NB4 (cell line): Measurements from ENCODE around the gene MYOM1.

Experiments used
- CTCF ChIP-seq: IDR thresholded peaks from one replicate; pipeline ENCODE4 v1.5.1; 2012; ENCODE audit warnings: low read depth, low read length
- POLR2A ChIP-seq: IDR thresholded peaks from 2 replicates; pipeline ENCODE4 v1.6.1; 2011; ENCODE audit warnings: mild to moderate bottlenecking; ENCODE audit not compliant: insufficient read length; ENCODE audit errors: extremely low read depth

GRCh38 chr18:3262234-3263131, 42.7 kb upstream of the MYOM1 start:
- TF ChIP-seq CTCF (no peak), POLR2A (no peak)
